Fibroblast of the aortic adventitia (primary cell): Measurements from ENCODE around the gene SOCS1. TPM values are rescaled to one million over a fixed set of nuclear protein-coding genes. Genes with fewer than 3 reads are reported as not detected.

Source experiments
- DNase-seq: peaks from one replicate; pipeline ENCODE4 v3.0.0-alpha.2; 2010; ENCODE audit warnings: low read depth
- H3K4me3 ChIP-seq: 2 replicates; pipeline ENCODE4 v1.5.1; 2011; ENCODE audit warnings: low read depth, mild to moderate bottlenecking, control low read depth, low read length, moderate library complexity
- CTCF ChIP-seq: IDR thresholded peaks from 2 replicates; pipeline ENCODE4 v1.5.1; 2011; ENCODE audit warnings: mild to moderate bottlenecking, low read length, control low read depth, inconsistent platforms; ENCODE audit not compliant: insufficient read depth
- total RNA-seq: library from RNA; depleted of rRNA; stranded (reverse); fragments of >200 nt; gene quantifications from 2 replicates; pipeline ENCODE4 v1.2.3, GENCODE V29; 2012; ENCODE audit warnings: low replicate concordance

The SOCS1 gene
- total RNA-seq, 1 donor = 5.6 TPM

GRCh38 chr16:11273721-11274324 is 17.8 kb upstream of the SOCS1 start:
- H3K4me3 ChIP-seq = no peak overlapping the region
- no peak for TF ChIP-seq CTCF
- no peak for DNase-seq

GRCh38 chr16:11272921-11273720 is 17.1 kb upstream of the SOCS1 start, which contains the start of gene PRM3:
Gene PRM3 (minus strand): TSS chr16:11273629. CDS start chr16:11273595, 34 bp downstream.
- no peak for DNase-seq
- H3K4me3 ChIP-seq = no peak within 1 kb of the TSS
- no peak for TF ChIP-seq CTCF

- no peak for DNase-seq
- no peak for TF ChIP-seq CTCF
- no peak overlapping the region for H3K4me3 ChIP-seq
Observed at GRCh38 chr16:11272484-11272883, 16.5 kb upstream of the SOCS1 start.

GRCh38 chr16:11271610-11272009 is 15.6 kb upstream of the SOCS1 start:
- DNase-seq = no peak
- no peak for TF ChIP-seq CTCF
- no peak overlapping the region for H3K4me3 ChIP-seq

GRCh38 chr16:11270602-11271162 is 14.7 kb upstream of the SOCS1 start:
- no peak overlapping the region for H3K4me3 ChIP-seq
- no peak for TF ChIP-seq CTCF
- no peak for DNase-seq

GRCh38 chr16:11268921-11269375 is 12.9 kb upstream of the SOCS1 start, which contains the start of gene TNP2:
Gene TNP2 (minus strand): TSS chr16:11269325. CDS start chr16:11269262, 63 bp downstream.
- no peak for DNase-seq

More at GRCh38 chr16:11268921-11269375, 12.9 kb upstream of the SOCS1 start, which contains the start of gene TNP2:
- no peak within 1 kb of the TSS for H3K4me3 ChIP-seq
- no peak for TF ChIP-seq CTCF
